NCI-H1105 (cell line): ENCODE results near the gene NSDHL.

Experiments used
- DNase-seq: peaks from one replicate; lab custom pipeline; 2025; lab: John Stamatoyannopoulos, UW

NSDHL gene

DNA sequence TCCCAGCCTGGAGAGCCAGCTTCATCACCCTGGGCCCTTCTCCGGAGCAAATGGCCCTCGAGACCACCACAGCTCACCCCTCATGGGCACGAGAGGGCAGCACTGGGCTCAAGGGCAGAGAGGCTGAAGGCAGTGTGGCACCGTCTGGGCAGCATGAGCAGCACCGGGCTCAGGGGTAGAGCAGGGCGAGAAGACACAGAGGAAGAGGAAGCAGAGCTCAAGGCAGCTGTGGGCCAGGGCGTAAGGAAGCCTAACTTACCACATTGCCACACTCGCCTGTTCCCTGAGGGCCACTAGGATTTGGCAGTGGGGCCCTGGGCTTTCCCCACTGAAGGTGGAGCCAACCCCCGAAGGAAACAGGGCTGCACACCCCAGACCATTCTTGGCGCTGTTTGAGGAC is 82.5 kb downstream of the NSDHL start:
- DNase-seq: no peak

DNA sequence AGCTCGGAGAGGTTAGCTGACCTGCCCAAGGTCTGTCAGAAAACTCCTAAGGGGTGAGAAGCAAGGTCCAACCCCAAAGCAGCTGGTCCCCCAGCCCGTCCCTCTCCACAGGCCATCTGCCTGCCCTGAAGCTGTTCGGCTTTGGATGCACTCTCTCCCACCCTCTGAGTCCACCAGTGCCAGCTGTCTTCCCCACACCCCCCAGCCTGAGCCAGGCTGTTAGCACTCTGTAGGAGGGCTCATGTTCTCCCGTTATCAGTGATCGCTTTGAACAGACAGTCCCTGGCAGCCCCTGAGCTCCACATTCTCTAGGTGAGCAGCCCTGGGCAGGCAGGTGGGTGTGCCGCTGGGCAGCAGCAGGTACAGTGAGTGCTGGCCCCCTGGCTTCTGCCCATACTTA is 83.0 kb downstream of the NSDHL start:
- DNase-seq: no peak

DNA sequence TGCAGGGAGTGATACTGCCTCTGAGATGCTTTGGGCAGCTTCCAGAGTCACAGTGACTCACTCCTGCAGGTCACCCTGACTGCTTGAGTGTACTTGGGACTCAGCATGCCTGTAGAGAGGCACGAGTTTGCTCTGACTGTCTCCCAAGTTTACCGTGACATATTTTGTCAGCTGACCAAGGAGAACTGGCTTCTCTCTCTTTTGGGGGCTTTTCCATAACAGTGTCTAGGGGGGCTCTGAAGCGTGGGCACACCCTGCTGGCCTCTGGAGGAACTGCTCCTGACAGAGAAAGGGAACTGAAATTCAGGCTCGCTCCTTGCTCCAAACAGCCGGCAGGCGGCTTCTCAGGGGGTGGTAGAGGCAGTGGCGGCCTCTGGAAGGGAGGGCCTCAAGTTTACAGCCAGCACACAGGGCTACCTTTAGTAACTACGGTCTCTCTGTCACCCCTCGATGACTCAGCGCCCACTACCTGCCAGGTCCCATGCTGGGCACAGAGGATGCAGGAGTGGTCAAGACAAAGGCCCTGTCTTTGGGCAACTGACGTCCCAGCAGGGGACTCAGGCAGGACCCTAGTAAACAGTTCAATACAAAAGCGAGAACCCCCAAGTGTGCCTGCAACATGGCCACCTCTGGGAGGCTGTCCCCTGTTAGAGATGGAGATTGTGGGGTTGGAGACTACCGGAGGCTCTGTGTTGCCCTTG is 84.8 kb downstream of the NSDHL start:
- no peak for DNase-seq

DNA sequence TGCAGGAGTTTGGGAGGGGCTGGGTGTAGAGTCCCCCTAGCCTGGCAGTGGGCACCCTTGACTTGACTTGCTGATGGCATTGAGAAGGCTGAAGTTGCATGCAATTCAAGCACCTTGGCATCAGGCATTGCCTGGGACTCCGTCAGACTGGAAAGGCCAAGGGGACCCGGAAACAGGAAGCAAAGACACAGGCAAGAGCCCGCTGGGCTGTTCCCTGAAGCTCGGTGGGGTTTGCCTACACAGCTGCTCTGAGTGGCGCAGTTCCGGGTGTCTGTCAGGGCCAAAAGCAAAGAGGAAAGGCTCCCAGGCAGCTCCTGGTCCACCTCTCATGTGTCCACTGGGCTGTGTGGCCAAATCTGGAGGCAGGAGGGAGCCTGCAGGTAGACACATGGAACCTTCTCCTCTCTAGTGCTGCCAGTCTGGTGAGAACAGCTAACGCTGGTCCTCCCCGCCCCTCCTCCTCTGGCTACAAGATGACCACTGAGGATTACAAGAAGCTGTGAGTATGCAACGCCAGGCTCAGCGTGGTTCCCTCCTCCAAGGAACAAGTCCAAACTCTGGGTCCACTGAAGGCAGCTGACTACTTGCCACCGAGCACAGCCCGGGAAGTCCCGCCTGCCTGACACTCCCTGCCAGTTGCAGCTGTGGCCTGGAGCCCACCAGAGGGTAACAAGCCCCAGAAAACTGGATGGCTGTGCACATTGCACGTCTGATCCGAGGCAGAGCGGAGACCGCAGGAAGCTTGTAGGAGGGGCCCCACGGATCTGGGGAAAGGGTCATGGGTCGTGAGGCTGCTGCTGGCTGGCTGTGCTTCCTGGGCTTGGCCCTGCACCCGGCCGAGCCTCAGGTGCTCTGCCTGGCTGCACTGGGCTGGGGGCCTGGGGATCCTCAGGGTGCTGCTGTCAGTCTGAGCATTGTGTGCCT is 87.1 kb downstream of the NSDHL start:
- DNase-seq: no peak

DNA sequence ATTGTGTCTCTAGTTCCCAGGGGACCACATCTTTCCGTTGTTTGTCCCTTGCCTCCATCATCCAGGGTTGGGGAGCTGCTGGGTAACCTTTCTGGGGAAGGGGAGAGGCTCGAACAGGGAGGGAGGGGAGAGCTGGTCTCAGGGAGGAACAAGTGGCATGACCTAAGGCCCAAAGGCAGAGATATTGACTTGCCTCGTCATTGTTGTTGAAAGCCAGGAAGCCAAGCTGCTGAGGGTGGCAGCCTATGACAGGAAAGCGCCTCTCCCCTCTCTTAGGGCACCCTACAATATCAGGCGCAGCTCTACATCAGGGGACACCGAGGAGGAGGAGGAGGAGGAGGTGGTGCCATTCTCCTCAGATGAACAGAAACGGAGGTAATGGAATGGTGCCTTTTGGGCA is 87.8 kb downstream of the NSDHL start:
- no peak for DNase-seq
